GM19023 (cell line): ENCODE data around the gene IKZF5.
A peak's percentile ranks its signal among the peaks of the same experiment; 100 is the strongest.

Experiments used
- ATAC-seq: cut with Tn5 transposase; IDR thresholded peaks from one replicate; pipeline ENCODE4 v1.9.1; 2021; ENCODE audit warnings: mild to moderate bottlenecking, moderate library complexity; ENCODE audit not compliant: unreplicated experiment

The IKZF5 gene

GRCh38 chr10:123008355-123009104, at the start of gene IKZF5, which contains the start of gene ACADSB:
TSS of gene IKZF5 (minus strand) at chr10:123008795. CDS start at chr10:122998625, 10,170 bp downstream.
TSS of gene ACADSB (plus strand) at chr10:123009006. CDS start at chr10:123009030, 24 bp downstream.
- ATAC-seq = peak; percentile 84

- ATAC-seq = no peak
These were observed 49.4 kb upstream of the IKZF5 start for GRCh38 chr10:123057968-123058367.

- no peak for ATAC-seq
These were observed 37.6 kb upstream of the IKZF5 start for GRCh38 chr10:123045961-123046731.

- no peak for ATAC-seq
These were observed 35.8 kb upstream of the IKZF5 start for GRCh38 chr10:123044391-123044790.

- ATAC-seq = peak; percentile 50
These were observed 34.9 kb upstream of the IKZF5 start for GRCh38 chr10:123043409-123043925.

- no peak for ATAC-seq
These were observed 34.3 kb upstream of the IKZF5 start for GRCh38 chr10:123042708-123043408.

GRCh38 chr10:123039632-123039930, 31.0 kb upstream of the IKZF5 start:
- no peak for ATAC-seq

- ATAC-seq = no peak
These were observed 30.4 kb upstream of the IKZF5 start for GRCh38 chr10:123038782-123039631.

- ATAC-seq = no peak
These were observed 27.0 kb upstream of the IKZF5 start for GRCh38 chr10:123035467-123036086.

- ATAC-seq = no peak
These were observed 25.7 kb upstream of the IKZF5 start for GRCh38 chr10:123034332-123034731.

GRCh38 chr10:123031124-123031523, 22.5 kb upstream of the IKZF5 start:
- no peak for ATAC-seq

GRCh38 chr10:123027861-123028260, 19.3 kb upstream of the IKZF5 start:
- no peak for ATAC-seq

- ATAC-seq = no peak
These were observed 17.7 kb upstream of the IKZF5 start for GRCh38 chr10:123026302-123026701.

GRCh38 chr10:123024540-123024939, 15.9 kb upstream of the IKZF5 start:
- no peak for ATAC-seq

GRCh38 chr10:123021517-123021916, 12.9 kb upstream of the IKZF5 start:
- no peak for ATAC-seq

GRCh38 chr10:123019941-123020703, 11.5 kb upstream of the IKZF5 start:
- ATAC-seq = no peak

GRCh38 chr10:123019264-123019663, 10.7 kb upstream of the IKZF5 start:
- ATAC-seq = no peak

- ATAC-seq = no peak
These were observed 9.9 kb upstream of the IKZF5 start for GRCh38 chr10:123018531-123018930.

GRCh38 chr10:123017421-123018165, 9.0 kb upstream of the IKZF5 start:
- ATAC-seq = no peak
